Pulmonary artery endothelial cell (primary cell): ENCODE measurements around the gene IPO4. TPM values are rescaled to one million over a fixed set of nuclear protein-coding genes. Genes with fewer than 3 reads are reported as not detected.
A peak's percentile ranks its signal among the peaks of the same experiment; 100 is the strongest.

Source experiments
- DNase-seq: peaks from one replicate; pipeline ENCODE4 v3.0.0-alpha.2; 2011; ENCODE audit warnings: low read depth, low spot score
- total RNA-seq: library from RNA; depleted of rRNA; stranded (reverse); fragments of >200 nt; gene quantifications from 2 replicates; pipeline ENCODE4 v1.2.3, GENCODE V29; 2014

The IPO4 gene
- total RNA-seq, 1 donor from 2014 or later = 58.4 TPM

DNA sequence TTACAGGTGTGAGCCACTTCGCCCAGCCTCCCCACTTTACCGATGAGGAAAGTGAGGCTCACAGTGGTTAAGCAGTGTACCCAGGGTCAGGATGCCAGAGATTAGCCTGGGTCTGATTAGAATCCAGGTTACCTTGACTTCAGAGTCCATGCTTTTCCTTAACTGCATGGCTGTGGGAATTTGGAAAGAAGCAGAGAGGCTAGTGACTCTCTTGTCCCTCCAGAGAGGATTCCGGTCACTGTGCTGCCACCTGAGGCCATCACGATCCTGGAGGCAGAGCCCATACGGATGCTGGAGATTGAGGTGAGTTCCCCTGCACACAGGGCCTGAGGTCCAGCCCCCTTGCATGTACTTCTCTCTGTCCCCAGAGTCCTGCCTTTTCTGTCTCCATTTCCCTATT, 12.0 kb downstream of the IPO4 start:
- no peak for DNase-seq

DNA sequence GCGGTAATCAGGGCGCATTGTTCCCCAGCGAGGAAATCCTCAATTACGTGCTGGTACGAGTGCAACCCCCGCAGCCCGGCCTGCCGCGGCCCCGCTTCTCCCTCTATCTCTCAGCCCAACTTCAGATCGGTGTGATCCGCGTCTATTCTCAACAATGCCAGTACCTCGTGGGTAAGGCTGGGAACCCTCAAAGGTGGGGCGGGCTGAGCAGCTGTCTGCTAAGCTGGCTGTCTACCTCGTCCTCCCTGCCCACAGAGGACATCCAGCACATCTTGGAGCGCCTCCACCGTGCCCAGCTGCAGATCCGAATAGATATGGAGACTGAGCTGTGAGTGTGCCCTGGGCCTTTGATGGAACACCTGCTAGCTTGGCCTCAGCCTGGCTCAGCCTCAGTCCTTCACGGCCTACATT, 15.7 kb downstream of the IPO4 start:
- no peak for DNase-seq

DNA sequence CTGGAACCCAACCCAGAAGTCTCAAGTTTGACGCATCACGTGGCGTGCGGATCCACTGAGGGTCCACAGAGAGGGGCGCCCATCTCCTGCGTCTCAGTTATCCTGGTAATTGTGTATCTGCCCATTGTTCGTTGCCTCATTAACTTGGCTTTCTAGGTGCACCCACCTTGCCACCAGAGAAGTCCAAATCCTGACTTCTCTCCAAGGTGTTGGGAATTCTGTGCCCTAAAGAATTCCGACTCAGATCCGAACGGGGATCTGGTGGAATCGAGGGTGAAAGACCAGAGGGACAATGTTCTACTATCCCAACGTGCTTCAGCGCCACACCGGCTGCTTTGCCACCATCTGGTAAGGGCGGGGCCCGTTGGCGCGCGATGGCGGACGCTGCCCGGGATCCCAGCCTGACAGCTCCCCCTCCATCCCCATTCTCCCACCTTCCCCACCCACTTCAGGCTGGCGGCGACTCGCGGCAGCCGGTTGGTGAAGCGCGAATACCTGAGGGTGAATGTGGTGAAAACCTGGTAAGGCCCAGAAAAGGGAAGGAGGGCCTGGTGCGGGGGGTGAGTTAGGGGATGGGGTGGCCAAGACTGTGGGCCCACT, 16.3 kb downstream of the IPO4 start:
- DNase-seq = no peak

DNA sequence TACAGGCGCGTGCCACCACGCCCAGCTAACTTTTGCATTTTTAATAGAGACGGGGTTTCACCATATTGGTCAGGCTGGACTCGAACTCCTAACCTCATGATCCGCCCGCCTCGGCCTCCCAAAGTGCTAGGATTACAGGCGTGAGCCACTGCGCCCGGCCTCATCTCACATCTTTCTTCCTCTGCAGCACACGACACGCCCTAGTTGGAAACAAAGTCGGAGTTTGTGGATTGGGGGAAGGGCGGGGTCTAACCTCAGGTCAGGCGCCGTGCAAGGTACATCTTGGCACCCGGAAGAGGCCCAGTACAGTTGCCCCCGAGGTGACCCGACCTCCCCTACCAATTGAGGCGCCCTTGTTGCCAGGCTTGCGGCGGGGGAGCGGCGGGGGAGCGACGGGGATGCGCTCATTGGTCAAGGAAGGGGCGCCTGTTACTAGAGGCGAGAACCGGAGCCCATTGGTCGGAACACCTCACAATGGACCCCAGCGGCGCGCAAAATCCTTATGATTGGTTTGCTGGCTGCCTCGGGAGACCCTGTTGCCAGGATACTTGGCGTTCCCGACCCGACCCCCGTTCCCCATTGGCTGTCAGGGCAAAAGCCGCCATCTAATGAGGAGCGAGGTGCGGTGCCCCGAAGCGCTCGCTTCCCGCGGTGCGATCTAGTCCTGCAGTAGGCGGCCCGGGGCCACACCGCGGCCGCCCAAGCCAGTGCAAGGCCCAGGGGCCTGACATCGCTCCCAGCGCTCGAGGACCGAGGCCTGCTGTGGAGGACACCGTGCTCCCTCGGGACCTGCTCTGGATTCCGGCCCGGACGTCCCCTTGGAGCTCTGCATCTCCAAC, 17.0 kb downstream of the IPO4 start, which contains the start of gene REC8:
REC8 (plus strand) TSS at position 659 of the 839 bp plus-strand sequence. CDS start 473 bp downstream, outside the sequence.
- no peak for DNase-seq

DNA sequence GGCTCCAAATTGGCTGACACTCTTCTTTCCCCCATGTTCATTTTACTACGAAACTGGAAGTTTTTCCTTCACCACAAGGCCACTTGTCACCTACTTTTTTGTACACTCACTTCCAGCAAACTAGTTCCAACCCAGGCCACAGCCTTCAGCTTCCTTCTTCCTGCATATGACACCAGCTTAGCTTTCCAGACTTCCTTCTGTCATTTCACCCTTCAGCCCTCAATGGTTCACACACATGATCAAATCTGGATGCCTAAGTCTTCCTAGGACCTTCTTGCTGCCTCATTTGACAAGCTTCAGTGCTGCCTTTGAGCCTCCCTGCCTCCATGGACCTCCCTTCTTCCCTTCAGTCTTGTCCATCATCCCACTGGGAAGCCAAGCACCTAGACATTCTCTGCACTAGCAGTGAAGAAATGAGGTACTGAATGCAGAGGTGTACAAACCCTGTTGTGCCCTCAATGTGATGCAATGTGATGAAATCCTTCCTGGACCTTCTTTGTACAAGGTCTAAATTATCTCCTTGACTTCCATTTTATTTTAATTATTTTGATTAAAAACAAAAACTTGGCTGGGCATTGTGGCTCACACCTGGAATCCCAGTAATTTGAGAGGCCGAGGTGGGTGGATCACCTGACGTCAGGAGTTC, 21.0 kb downstream of the IPO4 start:
- DNase-seq = no peak

DNA sequence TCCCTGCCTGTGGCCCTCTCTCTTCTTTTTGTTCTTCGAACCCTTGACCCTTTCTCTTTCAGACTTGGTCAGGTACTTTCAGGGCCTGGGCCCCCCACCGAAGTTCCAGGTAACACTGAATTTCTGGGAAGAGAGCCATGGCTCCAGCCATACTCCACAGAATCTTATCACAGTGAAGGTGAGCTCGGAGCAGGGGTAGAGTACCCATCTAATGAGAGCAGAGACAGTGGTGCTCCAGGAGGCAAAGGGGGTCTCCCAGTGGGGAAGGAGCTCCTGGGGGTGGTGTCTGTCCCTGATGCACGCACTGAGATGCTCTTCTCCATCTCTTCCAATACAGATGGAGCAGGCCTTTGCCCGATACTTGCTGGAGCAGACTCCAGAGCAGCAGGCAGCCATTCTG, 22.8 kb downstream of the IPO4 start:
- no peak for DNase-seq

DNA sequence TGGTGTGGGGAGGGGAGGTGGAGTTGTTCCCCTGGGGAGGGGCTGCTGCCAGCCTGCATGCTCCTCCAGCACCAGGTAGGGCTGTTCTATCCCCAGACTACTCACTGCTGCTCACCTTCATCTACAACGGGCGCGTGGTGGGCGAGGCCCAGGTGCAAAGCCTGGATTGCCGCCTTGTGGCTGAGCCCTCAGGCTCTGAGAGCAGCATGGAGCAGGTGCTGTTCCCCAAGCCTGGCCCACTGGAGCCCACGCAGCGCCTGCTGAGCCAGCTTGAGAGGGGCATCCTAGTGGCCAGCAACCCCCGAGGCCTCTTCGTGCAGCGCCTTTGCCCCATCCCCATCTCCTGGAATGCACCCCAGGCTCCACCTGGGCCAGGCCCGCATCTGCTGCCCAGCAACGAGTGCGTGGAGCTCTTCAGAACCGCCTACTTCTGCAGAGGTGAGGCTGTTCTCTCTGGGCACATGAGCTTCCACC, 24.1 kb downstream of the IPO4 start:
- no peak for DNase-seq

DNA sequence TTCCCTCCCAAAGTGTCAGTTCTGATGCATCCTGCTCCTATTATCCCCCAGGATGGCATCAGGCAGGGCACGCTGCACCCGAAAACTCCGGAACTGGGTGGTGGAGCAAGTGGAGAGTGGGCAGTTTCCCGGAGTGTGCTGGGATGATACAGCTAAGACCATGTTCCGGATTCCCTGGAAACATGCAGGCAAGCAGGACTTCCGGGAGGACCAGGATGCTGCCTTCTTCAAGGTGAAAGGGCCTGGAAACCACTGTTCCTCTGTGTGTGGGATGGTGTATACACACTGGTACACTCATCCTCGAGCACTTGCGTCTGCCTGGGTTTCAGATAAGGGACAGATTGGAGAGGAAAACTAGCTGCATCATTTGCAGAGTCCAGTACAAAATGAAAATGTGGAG, 26.5 kb downstream of the IPO4 start:
- DNase-seq = no peak

DNA sequence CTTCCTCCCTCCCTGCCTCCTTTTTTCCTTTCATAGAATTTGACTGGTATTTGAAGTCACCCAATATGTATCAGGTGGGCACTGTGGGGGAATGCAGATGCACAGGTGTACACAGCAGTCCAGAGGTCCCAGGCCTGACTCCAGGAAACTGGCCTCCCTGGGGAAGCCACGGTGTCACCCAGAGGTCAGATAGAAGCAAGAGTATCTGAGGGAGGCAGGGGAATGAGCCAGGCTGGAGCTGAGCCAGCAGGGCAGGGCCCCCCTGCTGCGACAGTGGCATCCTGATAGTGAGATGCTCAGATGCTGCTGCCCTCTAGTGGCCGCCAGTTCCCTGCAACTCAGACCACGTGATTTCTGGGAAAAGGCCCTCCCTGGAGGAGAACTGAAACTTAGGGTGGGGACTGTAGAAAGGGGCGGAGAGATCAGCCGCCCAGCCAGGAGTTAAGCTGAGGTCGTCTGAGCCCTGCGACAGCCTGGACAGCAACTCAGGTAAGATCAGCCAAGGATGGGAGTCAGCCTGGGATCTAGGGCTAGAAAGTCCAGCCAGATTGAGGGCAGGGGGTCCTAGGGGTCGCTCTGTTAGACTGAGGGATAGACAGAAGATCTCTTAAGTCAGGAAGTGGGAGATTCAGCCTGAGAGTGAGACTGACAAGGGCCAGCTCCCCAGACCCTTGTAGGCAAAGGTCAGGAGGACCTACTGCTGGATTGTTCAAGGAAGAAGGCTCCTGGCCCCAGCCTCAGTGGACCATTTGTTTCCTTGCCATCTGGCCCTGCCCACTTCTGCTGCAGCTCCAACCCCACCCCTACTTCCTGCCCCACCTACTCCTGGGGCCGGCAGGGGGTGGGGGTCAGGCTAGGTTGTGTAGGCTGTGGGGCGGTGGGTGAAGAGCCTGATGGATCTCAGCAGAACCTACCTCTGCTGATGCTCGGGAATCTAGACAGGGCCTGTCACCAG, 27.5 kb downstream of the IPO4 start, which contains the start of gene IRF9:
IRF9 (plus strand) TSS at position 416 of the 955 bp plus-strand sequence. CDS start 880 bp downstream, outside the sequence.
- peak; percentile 80 for DNase-seq

DNA sequence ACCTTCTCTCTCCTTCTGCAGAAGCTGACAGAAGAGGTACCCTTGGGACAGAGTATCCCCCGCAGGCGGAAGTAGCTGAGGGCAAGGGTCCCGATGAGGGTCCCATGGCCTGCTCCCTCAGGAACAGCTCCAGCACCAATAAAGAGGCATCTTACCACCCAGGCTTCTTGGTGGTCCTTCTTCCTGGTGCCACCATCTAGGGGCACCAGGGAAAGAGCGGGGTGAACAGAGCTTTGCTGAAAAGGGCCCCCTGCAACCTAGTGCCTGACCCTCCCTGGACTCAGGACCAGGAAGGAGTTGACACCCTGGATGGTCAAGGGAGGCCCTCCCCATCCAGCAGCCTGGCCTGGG, 28.1 kb downstream of the IPO4 start:
- DNase-seq = no peak

DNA sequence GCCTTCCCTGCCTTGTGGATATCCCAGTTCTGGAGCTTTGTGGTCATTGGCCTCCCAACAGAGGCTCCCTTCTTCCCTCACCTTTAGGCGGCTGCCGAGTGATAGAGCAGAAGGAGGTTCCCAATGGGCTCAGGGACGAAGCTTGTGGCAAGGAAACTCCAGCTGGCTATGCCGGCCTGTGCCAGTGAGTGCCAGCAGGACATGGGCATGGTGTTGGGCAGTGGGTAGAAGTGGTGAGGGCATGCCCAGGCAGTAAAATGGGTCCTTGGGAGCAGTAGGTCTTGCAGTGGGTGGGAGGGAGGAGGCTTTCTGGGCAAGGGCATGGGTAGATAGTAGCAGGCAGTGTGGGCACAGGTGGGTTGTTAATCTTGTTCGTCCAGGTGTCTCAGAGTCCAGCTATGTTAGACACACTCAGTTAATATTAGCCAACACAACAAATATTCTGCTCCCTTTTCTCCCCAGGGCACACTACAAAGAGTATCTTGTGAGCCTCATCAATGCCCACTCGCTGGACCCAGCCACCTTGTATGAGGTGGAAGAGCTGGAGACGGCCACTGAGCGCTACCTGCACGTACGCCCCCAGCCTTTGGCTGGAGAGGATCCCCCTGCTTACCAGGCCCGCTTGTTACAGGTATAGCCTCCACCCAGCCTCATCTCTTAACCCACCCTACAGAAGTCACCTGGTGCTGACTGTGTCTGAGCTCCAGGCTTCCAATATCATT, 28.7 kb downstream of the IPO4 start:
- DNase-seq = no peak

DNA sequence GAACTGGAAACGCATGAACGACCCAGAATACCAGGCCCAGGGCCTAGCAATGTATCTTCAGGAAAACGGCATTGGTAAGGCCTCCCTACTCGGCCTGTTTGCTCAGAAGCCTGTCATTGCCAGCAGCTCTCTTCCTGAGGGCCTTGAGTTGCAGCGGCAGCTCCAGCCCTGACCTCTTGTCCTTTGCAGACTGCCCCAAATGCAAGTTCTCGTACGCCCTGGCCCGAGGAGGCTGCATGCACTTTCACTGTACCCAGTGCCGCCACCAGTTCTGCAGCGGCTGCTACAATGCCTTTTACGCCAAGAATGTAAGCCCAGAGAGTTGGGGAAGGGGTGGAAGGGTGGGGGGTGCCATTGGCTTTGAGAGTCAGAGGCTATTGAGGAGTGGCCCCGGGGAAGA, 31.3 kb downstream of the IPO4 start:
- no peak for DNase-seq

DNA sequence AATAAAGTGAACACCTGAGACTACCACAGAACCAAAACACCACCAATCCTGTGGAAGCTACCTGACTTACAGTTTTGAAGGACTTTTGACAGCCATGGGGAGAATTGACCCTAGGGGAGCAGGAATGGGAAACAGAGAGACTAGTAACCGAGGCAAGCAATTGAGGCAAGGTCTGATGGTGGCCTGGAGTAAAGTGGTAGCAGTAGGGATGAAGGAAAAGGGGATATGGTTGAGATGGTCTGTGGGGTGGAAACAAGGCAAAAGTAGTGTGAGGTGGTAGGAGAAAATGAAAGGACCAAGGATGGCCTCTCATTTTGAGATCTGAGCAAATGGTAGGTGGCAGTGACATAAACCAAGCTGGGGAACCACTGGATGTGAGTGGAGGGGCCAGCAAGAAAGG, 31.8 kb downstream of the IPO4 start:
- no peak for DNase-seq

DNA sequence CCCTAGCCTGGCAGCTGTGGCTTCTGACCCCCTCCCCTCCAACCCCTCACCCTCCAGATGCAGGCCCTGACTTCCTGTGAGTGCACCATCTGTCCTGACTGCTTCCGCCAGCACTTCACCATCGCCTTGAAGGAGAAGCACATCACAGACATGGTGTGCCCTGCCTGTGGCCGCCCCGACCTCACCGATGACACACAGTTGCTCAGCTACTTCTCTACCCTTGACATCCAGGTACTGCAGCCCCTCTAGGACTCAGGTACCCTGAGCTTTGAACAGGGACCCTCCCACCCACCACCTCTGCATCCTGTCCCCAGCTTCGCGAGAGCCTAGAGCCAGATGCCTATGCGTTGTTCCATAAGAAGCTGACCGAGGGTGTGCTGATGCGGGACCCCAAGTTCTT, 33.5 kb downstream of the IPO4 start:
- no peak for DNase-seq

DNA sequence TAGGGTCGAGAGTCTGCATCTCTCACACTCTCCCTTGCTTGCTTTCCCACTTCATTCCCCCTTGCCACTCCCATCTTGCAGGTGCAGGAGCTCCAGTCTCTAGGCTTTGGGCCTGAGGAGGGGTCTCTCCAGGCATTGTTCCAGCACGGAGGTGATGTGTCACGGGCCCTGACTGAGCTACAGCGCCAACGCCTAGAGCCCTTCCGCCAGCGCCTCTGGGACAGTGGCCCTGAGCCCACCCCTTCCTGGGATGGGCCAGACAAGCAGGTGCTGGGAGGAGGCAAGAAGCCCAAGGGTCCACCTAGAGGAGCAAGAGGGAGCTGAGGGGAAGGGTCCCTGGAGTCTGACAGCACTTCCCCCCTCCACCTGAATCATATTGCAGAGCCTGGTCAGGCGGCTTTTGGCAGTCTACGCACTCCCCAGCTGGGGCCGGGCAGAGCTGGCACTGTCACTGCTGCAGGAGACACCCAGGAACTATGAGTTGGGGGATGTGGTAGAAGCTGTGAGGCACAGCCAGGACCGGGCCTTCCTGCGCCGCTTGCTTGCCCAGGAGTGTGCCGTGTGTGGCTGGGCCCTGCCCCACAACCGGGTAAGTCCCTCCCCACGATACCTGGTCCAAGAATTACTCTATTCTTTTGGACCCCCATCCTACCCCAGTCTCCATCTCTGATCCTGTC, 37.1 kb downstream of the IPO4 start:
- DNase-seq = no peak

DNA sequence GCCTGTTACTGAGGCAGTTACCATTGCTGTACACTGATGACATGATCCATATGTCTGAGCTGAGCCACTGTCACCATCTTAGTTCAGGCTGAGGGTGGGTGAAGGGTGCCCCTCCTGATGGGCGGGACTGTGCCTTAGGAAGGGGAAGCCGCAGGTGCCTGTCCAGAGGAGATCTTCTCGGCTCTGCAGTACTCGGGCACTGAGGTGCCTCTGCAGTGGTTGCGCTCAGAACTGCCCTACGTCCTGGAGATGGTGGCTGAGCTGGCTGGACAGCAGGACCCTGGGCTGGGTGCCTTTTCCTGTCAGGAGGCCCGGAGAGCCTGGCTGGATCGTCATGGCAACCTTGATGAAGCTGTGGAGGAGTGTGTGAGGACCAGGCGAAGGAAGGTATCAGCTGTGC, 37.6 kb downstream of the IPO4 start:
- no peak for DNase-seq

DNA sequence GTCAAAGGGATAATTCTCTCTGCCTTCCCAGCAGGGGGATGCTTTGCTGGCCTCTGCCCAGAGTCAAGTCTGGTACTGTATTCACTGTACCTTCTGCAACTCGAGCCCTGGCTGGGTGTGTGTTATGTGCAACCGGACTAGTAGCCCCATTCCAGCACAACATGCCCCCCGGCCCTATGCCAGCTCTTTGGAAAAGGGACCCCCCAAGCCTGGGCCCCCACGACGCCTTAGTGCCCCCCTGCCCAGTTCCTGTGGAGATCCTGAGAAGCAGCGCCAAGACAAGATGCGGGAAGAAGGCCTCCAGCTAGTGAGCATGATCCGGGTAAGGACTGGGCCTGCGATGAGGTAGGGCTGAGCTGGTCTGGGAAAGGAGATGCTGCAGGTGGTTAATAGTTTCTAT, 38.0 kb downstream of the IPO4 start:
- DNase-seq = no peak

DNA sequence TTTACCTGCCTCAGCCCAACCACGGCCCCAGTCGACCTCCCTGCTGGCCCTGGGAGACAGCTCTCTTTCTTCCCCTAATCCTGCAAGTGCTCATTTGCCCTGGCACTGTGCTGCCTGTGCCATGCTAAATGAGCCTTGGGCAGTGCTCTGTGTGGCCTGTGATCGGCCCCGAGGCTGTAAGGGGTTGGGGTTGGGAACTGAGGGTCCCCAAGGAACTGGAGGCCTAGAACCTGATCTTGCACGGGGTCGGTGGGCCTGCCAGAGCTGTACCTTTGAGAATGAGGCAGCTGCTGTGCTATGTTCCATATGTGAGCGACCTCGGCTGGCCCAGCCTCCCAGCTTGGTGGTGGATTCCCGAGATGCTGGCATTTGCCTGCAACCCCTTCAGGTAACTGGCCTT, 38.6 kb downstream of the IPO4 start:
- no peak for DNase-seq

DNA sequence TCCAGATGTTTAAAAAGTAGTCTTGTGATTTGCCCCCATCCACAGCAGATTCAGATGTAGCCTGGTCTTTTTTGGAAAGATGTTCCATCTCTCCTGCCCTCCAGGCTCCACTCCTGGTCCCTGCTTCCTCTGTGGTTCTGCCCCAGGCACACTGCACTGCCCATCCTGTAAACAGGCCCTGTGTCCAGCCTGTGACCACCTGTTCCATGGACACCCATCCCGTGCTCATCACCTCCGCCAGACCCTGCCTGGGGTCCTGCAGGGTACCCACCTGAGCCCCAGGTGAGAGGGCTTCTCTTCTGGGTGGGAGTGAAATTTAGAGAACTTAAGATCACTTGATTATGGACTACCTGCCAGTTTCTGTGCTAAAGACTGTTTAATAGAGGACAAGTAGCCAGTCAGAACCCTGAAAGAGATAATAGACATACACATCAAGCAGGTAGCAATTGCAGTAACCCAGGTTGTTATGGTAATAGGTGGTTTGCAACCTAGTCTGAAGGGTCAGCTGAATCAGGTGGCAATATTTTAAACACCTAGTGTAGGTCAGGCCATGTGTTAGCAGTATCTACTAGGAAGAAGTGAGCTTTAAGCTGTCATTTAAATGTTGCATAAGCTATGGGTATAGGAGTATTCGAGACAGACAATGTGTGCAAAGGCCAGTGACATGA, 39.2 kb downstream of the IPO4 start:
- no peak for DNase-seq
